PC-3 (cell line): ENCODE data around the gene DNAH7. TPM values are rescaled to one million over a fixed set of nuclear protein-coding genes. Genes with fewer than 3 reads are reported as not detected.

Source experiments
- ATAC-seq: fragments of 200-7000 bp; cut with Tn5 transposase; 2 replicates; pipeline ENCODE4 v1.9.1; 2020; ENCODE audit warnings: mild to moderate bottlenecking, moderate library complexity
- BruUV-seq: library from RNA; stranded (reverse); fragments of 400-500 nt; replicated peaks from 2 replicates; lab custom pipeline; 2021; lab: Mats Ljungman, UMichigan
- CTCF ChIA-PET: fragments of 300-600 bp; sonication (Branson Sonifier 250); formaldehyde crosslinking; loops from one replicate; lab custom pipeline; 2022; ENCODE audit warnings: antibody characterized with exemption; lab: Charles Lee
- POLR2A ChIA-PET: fragments of 300-600 bp; sonication (Branson Sonifier 250); formaldehyde crosslinking; loops from one replicate; lab custom pipeline; 2022; ENCODE audit warnings: antibody characterized with exemption; ENCODE audit not compliant: unreplicated experiment; lab: Charles Lee
- DNase-seq: peaks from one replicate; pipeline ENCODE4 v3.0.0-alpha.2; 2015
- H2AFZ ChIP-seq: fragments of 300-600 bp; sonication (generic); 2 replicates; pipeline ENCODE4 v1.6.0; 2016; ENCODE audit warnings: antibody characterized with exemption, low read length
- H3F3A ChIP-seq: fragments of 300-600 bp; sonication (generic); one replicate; pipeline ENCODE4 v1.6.0; 2017; ENCODE audit warnings: antibody characterized with exemption, low read length, control low read depth, mild to moderate bottlenecking; ENCODE audit not compliant: unreplicated experiment
- H3K27ac ChIP-seq: fragments of 300-600 bp; sonication (generic); 2 replicates; pipeline ENCODE4 v1.5.1; 2016; ENCODE audit warnings: mild to moderate bottlenecking, low read length
- H3K27me3 ChIP-seq: fragments of 300-600 bp; sonication (generic); 2 replicates; pipeline ENCODE4 v1.6.1; 2016; ENCODE audit warnings: low read length, mixed read lengths
- H3K36me3 ChIP-seq: fragments of 300-600 bp; sonication (generic); 2 replicates; pipeline ENCODE4 v1.6.1; 2016; ENCODE audit warnings: low read depth, mixed run types, low read length, mixed read lengths
- H3K4me1 ChIP-seq: fragments of 300-600 bp; sonication (generic); 2 replicates; pipeline ENCODE4 v1.5.1; 2016; ENCODE audit warnings: low read length; ENCODE audit not compliant: insufficient read depth
- H3K4me2 ChIP-seq: fragments of 300-600 bp; sonication (generic); 2 replicates; pipeline ENCODE4 v1.6.0; 2016; ENCODE audit warnings: low read length
- H3K4me3 ChIP-seq: fragments of 300-600 bp; sonication (generic); 2 replicates; pipeline ENCODE4 v1.5.1; 2016; ENCODE audit warnings: mild to moderate bottlenecking, low read length, mixed read lengths
- H3K79me2 ChIP-seq: fragments of 300-600 bp; sonication (generic); 2 replicates; pipeline ENCODE4 v1.6.1; 2017; ENCODE audit warnings: low read length, mixed read lengths
- H3K9ac ChIP-seq: fragments of 300-600 bp; sonication (generic); 2 replicates; pipeline ENCODE4 v1.6.0; 2016; ENCODE audit warnings: mild to moderate bottlenecking, low read length
- H3K9me2 ChIP-seq: fragments of 300-600 bp; sonication (generic); replicated peaks from 2 replicates; pipeline ENCODE4 v1.6.1; 2016; ENCODE audit warnings: mixed run types, low read length, mixed read lengths
- H3K9me3 ChIP-seq: fragments of 300-600 bp; sonication (generic); 2 replicates; pipeline ENCODE4 v1.6.1; 2016; ENCODE audit warnings: low read length, mixed read lengths
- H4K20me1 ChIP-seq: fragments of 300-600 bp; sonication (generic); 2 replicates; pipeline ENCODE4 v1.6.1; 2016; ENCODE audit warnings: low read length, mixed read lengths
- CTCF ChIP-seq: fragments of 300-600 bp; sonication (generic); conservative IDR thresholded peaks from 2 replicates; pipeline ENCODE4 v1.5.1; 2017; ENCODE audit warnings: antibody characterized with exemption, low read depth, mild to moderate bottlenecking, low read length
- EZH2 ChIP-seq: fragments of 300-600 bp; sonication (generic); IDR thresholded peaks from one replicate; pipeline ENCODE4 v1.6.1; 2017; ENCODE audit warnings: antibody characterized with exemption, mild to moderate bottlenecking, low read length; ENCODE audit not compliant: unreplicated experiment
- EZH2phosphoT487 ChIP-seq: fragments of 300-600 bp; sonication (generic); IDR thresholded peaks from 2 replicates; pipeline ENCODE4 v1.6.1; 2018; ENCODE audit warnings: mild to moderate bottlenecking, antibody characterized with exemption, low read length, borderline replicate concordance
- intact Hi-C: fragments of 100-400 bp; cut with micrococcal nuclease; formaldehyde crosslinking; loops from 2 replicates; pipeline ENCODE4 v1.9.0; 2023
- total RNA-seq: library from RNA; depleted of rRNA; stranded (reverse); fragments of >200 nt; gene quantifications from 2 replicates; pipeline ENCODE4 v1.2.3, GENCODE V29; 2014

Gene DNAH7
- total RNA-seq, 1 experiment from 2014 or later = 1.9 TPM

GRCh38 chr2:196099916-196100315, 31.3 kb upstream of the DNAH7 start:
- BruUV-seq = no TSS peak
- intact Hi-C loops = no loop called here
- no peak for ATAC-seq
- Histone ChIP-seq H3K9ac (no peak overlapping the region), H3K4me3 (no peak overlapping the region), H4K20me1 (no peaks in the 10 kb centered on the region), H3K9me2 (no peaks in the 10 kb centered on the region), H3K27ac (no peak overlapping the region), H3K36me3 (no peaks in the 10 kb centered on the region), H3K9me3 (no peaks in the 10 kb centered on the region), H3K4me2 (no peak overlapping the region), H2AFZ (no peak overlapping the region), H3K4me1 (no peaks in the 10 kb centered on the region), H3F3A (no peaks in the 10 kb centered on the region), H3K79me2 (no peaks in the 10 kb centered on the region), H3K27me3 (no peaks in the 10 kb centered on the region)
- no peak for TF ChIP-seq EZH2phosphoT487
- TF ChIP-seq CTCF = no peak
- no peak for TF ChIP-seq EZH2
- POLR2A ChIA-PET = no interaction called here
- no peak for DNase-seq
- CTCF ChIA-PET = no interaction called here

- Histone ChIP-seq H3K9me2 (no peaks in the 10 kb centered on the region), H3K27me3 (no peaks in the 10 kb centered on the region), H3F3A (no peaks in the 10 kb centered on the region), H3K9ac (no peak overlapping the region), H3K4me2 (no peak overlapping the region), H3K27ac (no peak overlapping the region), H3K79me2 (no peaks in the 10 kb centered on the region), H3K36me3 (no peaks in the 10 kb centered on the region), H3K9me3 (no peaks in the 10 kb centered on the region), H2AFZ (no peak overlapping the region), H3K4me3 (no peak overlapping the region), H4K20me1 (no peaks in the 10 kb centered on the region), H3K4me1 (no peaks in the 10 kb centered on the region)
- POLR2A ChIA-PET = no interaction called here
- CTCF ChIA-PET = interaction anchor here (0.6 kb wide), 1 partner anchor 180 kb away, joined by 5 read pairs; no protein-coding TSS in a partner anchor
- DNase-seq (no peak), ATAC-seq (no peak)
- intact Hi-C loops = no loop called here
- TF ChIP-seq CTCF (no peak), EZH2phosphoT487 (no peak)
- BruUV-seq = no TSS peak
Observed at GRCh38 chr2:196097864-196098660, 29.4 kb upstream of the DNAH7 start.

GRCh38 chr2:196096982-196097745, 28.5 kb upstream of the DNAH7 start:
- no peak overlapping the region for H3K9ac ChIP-seq
- no peaks in the 10 kb centered on the region for H3K27me3 ChIP-seq
- CTCF ChIA-PET = no interaction called here
- intact Hi-C loops = no loop called here
- no peak overlapping the region for H3K4me3 ChIP-seq
- H3K36me3 ChIP-seq = no peaks in the 10 kb centered on the region
- H2AFZ ChIP-seq = no peak overlapping the region
- BruUV-seq = no TSS peak
- no peaks in the 10 kb centered on the region for H3K79me2 ChIP-seq
- H3F3A ChIP-seq = no peaks in the 10 kb centered on the region
- DNase-seq (no peak), ATAC-seq (peak; percentile 54; the same call in 1 of the 2 replicates)
- no peaks in the 10 kb centered on the region for H3K9me3 ChIP-seq
- no peak overlapping the region for H3K27ac ChIP-seq
- no peaks in the 10 kb centered on the region for H4K20me1 ChIP-seq
- POLR2A ChIA-PET = no interaction called here
- no peak overlapping the region for H3K4me2 ChIP-seq
- no peak for TF ChIP-seq CTCF
- no peak for TF ChIP-seq EZH2phosphoT487
- no peaks in the 10 kb centered on the region for H3K9me2 ChIP-seq
- H3K4me1 ChIP-seq = no peaks in the 10 kb centered on the region
